Activated naive CD4-positive, alpha-beta T cell treated with anti-CD3 and anti-CD28 coated beads, Interleukin-2, amount 50 U/mL, for 72 hours (primary cell): ENCODE measurements around the gene NOX3. TPM values are rescaled to one million over a fixed set of nuclear protein-coding genes. Genes with fewer than 3 reads are reported as not detected.

ENCODE experiments used
- ATAC-seq, 2 donors: fragments of 150-1000 bp; cut with Tn5 transposase; 2 replicates each; pipeline ENCODE4 v1.10.0; 2021; ENCODE audit warnings: mild to moderate bottlenecking in 2 of 2, moderate library complexity in 2 of 2
- DNase-seq, 2 donors: peaks; one replicate each; pipeline ENCODE4 v3.0.0; 2021 to 2022; ENCODE audit warnings: low spot score in 2 of 2
- H3K27ac Mint-ChIP-seq, 2 donors: one replicate each; pipeline ENCODE4 v1.8.0; 2022; ENCODE audit warnings: mild to moderate bottlenecking in 2 of 2, mixed read lengths in 2 of 2
- H3K36me3 Mint-ChIP-seq, 2 donors: one replicate each; pipeline ENCODE4 v1.8.0; 2022; ENCODE audit warnings: mixed read lengths in 2 of 2
- H3K9me3 Mint-ChIP-seq, 2 donors: one replicate each; pipeline ENCODE4 v1.8.0; 2022; ENCODE audit warnings: mixed read lengths in 2 of 2
- total RNA-seq, 2 donors: library from RNA; stranded (reverse); gene quantifications; one replicate each; pipeline ENCODE4 v1.2.3, GENCODE V29; 2022

The NOX3 gene
- total RNA-seq, 2 donors from 2014 or later, result not detected

DNA sequence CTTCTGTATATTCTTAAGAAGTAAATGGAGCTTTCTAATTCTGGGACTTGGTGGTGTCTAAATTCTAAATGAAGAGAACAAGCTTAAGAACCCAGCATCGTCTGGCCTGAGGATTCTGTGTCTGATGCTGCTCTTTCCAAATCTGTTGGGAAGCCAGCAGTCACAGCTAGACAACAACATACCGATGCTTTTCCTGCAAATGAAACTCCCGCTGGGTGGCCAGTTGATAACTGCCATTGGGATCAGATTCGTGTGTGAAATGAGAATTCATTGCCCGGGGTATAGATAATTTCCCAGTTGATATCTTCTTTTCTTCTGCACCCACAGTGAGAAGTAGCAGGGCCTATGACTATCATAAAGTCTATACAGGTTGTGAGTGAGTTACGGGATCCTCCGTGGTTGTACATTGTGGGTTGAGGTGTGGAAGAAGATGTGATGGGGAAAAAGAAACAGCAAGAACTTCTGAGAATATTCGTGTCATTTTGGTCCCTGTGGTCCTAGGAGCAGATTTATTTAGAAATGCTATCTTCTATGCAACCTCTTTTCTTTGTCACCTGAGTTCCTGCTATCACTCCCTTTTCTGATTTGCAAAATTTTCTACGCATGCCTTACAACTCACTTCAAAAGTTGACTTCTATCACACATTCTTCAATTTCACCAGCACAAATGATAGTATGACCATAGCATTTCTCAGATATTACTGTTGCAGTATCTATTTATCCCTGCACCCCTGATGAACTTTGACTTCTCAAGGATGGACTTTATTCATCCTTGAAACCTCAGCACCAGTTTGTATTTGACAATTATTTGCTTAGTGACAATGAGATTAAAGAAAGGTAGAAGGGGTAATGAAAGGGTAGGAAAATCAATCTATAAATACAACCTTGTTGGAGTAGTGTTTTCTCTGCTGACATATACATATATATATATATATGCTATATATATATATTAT, 10.4 kb downstream of the NOX3 start:
- no peak overlapping the region for H3K27ac Mint-ChIP-seq
- ATAC-seq (peak in 1 of 2 donors; percentile 91), DNase-seq (no peak)
- no peaks in the 10 kb centered on the region for H3K9me3 Mint-ChIP-seq
- H3K36me3 Mint-ChIP-seq, result no peaks in the 10 kb centered on the region

DNA sequence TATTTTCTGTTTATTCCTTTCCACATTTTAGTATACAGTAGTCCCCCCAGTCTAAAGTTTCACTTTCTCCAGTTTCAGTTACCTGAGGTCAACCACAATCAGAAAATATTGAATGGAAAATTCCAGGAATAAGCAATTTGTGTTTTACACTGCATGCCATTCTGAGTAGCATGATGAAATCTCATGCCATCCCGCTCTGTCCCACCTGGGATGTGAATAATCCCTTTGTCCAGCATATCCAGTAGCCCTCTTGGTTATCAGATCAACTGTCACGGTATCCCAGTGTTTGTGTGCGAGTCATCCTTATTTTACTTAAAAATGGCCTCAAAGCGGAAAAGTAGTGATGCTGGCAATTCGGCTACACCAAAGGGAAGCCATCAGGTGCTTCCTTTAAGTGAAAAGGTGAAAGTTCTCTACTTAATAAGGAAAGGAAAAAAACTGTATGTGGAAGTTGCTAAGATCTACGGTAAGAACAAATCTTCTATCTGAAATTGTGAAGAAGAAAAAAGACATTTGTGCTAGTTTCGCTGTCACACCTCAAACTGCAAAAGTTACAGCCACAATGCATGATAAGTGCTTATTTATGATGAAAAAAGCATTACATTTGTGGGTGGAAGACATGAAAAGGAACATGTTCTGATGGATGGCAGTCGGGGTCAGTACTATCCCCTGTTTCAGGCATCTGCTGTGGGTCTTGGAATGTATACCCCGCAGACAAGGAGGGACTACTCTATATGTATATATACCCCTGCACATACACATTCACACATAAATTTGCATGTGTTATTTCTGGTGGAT, 11.3 kb downstream of the NOX3 start:
- peak overlapping the region in 1 of 2 donors; percentile 81 for H3K27ac Mint-ChIP-seq
- H3K36me3 Mint-ChIP-seq, result no peaks in the 10 kb centered on the region
- ATAC-seq (peak in 1 of 2 donors; percentile 38), DNase-seq (no peak)
- H3K9me3 Mint-ChIP-seq, result no peaks in the 10 kb centered on the region

DNA sequence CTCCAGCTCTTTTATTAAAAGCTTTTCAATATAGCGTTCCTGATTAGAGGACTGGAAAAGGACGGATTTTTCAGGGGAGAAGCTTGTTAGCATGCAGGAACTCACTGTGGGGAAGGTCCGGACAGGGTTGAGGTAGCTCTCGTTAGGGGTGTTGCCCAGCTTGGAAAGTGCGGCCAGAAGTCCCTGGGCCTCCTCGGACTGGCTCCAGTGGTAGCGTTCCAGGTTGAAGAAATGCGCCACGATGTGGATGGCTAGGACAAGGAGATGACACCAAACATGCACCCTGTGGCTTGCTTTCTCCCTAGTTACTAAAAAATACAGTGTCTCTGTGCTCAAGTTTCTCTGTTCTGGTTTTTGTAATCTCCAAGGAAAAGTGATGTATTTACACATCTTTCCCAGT, 12.5 kb downstream of the NOX3 start:
- H3K36me3 Mint-ChIP-seq, result no peaks in the 10 kb centered on the region
- H3K9me3 Mint-ChIP-seq, result no peaks in the 10 kb centered on the region
- DNase-seq (no peak), ATAC-seq (no peak)
- no peak overlapping the region for H3K27ac Mint-ChIP-seq

DNA sequence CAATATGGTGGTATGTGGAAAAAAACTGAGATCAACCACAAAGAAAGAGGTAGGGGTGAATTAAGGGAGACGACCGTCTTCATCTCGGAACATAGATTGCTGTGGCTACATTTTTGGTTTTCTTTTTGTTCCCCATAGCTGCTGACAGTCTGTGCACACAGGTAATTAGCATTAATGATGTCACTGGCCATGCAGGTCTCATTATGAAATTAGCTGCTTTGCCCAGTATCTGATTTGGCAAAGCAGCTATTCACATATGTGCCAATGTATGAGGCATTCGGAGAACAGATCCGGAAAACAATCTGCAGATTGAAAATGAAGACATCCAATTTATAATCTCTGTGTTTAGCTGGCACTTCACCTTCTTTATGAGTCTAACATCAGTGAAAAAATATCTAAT, 13.1 kb downstream of the NOX3 start:
- Mint-ChIP-seq H3K27ac (no peak overlapping the region), H3K9me3 (no peaks in the 10 kb centered on the region), H3K36me3 (no peaks in the 10 kb centered on the region)
- ATAC-seq (no peak), DNase-seq (no peak)

DNA sequence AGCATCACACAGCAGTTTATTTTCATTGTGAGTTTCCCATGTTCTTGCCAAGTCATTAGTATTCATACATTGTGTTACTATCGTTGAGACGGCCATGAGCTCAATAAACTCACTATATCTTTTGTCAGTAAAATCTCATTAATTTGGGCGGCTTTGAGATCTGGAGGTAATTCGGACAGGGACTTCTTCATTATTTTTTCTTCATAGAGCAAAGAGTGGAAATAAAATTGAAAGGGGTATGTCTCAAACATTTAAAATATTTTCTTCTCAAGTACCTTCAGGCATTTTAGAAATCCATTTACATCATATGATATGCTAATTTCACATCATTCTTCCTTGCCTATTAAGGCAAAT, 14.6 kb downstream of the NOX3 start:
- no peak overlapping the region for H3K27ac Mint-ChIP-seq
- no peaks in the 10 kb centered on the region for H3K36me3 Mint-ChIP-seq
- no peak for ATAC-seq
- H3K9me3 Mint-ChIP-seq, result no peaks in the 10 kb centered on the region
- DNase-seq, result no peak

DNA sequence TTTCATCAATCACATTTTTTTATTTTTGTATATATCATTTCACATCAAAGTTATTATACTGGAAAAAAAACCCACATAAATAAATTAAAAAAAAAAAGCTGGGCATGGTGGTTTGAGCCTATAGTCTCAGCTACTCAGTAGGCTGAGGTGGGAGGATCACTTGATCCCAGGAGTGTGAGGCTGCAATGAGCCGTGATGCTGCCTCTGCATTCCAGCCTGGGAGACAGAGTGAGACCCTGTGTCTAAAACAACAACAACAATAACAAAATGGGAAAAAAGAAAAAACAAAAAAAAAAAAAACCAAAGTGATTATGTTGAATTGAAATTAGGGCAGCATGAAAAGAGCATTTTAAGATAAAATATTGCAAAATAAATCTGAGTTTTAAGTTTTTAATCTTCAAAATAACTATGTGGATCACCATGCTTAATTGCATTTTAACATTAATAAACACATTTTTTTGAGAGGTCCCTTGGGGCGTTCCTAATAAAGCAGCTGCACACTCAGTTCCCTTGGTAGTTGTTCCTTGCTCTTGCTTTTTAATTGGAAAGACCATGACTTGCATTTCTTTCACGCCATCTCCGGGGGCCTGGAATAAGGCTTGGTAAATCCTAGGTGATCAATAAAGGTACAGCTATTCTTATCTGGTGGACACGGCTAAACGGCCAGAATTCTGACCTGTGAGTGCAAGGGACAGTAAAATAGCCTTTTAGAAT, 15.1 kb downstream of the NOX3 start:
- no peak for ATAC-seq
- Mint-ChIP-seq H3K27ac (no peak overlapping the region), H3K36me3 (no peaks in the 10 kb centered on the region), H3K9me3 (no peaks in the 10 kb centered on the region)
- no peak for DNase-seq

DNA sequence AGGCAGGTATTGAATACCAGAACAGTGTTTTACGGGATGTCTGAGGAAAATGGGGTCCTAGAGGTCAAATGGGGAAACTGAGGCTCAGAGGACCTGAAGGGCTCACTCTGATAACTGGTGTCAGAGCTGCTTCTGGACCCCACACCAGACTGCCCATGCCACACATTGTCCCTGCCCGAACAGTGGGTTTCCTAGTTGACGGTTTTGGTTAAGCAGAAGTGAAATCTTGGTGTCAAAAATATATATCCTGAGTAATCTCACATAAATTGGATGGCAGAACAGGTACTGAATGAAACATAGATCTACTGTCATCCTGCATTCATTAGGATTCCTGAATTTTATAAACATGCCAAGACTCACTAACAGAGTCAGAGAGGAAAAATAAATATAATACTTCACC, 16.3 kb downstream of the NOX3 start:
- no peak for ATAC-seq

DNA sequence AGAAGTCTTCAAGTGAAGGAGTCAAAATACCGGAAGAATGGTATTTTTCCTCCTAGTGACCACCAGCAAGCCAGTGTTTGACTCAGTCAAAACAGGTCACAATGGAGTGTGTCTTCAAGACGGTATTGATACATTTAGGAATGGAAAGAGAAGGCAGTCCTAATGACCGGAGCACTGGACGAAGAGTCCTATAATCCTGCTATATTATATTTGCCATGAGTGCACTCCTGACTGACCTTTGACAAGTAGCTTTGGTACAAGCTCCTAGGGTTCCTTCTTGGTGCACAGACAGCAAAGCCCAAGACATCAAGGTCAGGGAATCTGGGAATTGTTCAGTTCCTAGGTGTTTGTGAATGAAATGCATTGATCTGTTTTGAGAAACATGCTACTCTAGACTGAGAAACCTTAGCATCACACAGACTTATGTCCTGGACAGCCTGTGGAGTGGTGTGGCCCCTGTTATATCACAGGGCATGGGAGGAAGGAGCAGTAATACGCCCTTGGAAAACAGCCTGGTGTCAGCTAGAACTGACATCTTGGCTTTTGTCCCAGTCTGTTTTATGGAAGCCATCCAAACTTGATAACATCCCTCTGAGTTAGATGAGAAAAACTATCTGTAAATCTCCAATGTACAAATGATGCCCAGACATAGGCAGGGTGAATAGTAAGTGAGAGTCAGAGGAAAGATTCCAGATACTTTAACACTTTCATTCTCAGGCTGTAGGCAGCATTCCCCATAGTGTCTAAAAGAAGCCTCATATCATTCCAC, 18.5 kb downstream of the NOX3 start:
- DNase-seq, result no peak
- Mint-ChIP-seq H3K27ac (no peak overlapping the region), H3K36me3 (peaks cover 0 to 6% of the 10 kb centered on the region in 2 donors), H3K9me3 (peaks cover 0 to 8% of the 10 kb centered on the region in 2 donors)
- no peak for ATAC-seq

More for the DNA sequence above, 16.3 kb downstream of the NOX3 start:
- no peaks in the 10 kb centered on the region for H3K36me3 Mint-ChIP-seq
- H3K27ac Mint-ChIP-seq, result no peak overlapping the region
- H3K9me3 Mint-ChIP-seq, result peaks cover 0 to 3% of the 10 kb centered on the region in 2 donors
- DNase-seq, result no peak

DNA sequence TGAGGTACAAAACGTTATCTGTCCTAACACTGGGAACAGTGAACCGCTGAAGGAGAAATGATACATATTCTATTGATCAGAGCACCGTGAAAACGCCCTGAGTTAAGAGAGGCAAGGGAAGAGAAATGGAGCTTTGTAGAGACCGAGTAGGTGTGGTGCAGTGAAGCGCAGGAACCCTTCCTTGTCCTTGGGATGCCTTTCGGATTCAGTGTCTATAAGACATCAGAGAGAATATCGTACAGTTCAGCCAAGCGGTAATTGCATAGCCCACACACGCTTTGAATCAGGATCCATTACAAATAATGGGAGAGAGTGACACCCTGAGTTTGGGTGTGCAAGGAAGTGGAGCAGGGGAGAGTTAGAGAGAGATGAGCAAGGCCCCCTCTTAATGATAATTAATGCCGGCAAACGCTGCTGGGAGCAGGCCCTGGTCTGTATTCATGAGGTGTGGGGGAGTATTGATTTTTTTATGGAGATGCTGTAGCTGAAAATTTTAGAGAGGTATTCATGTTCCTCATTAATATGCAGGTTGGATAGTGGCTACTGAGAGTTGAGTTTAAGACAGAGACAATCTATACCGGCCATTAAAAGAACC, 20.7 kb downstream of the NOX3 start:
- Mint-ChIP-seq H3K36me3 (peaks cover 0 to 6% of the 10 kb centered on the region in 2 donors), H3K27ac (peak overlapping the region in 1 of 2 donors; percentile 22), H3K9me3 (peaks cover 0 to 8% of the 10 kb centered on the region in 2 donors)
- DNase-seq (no peak), ATAC-seq (no peak)

DNA sequence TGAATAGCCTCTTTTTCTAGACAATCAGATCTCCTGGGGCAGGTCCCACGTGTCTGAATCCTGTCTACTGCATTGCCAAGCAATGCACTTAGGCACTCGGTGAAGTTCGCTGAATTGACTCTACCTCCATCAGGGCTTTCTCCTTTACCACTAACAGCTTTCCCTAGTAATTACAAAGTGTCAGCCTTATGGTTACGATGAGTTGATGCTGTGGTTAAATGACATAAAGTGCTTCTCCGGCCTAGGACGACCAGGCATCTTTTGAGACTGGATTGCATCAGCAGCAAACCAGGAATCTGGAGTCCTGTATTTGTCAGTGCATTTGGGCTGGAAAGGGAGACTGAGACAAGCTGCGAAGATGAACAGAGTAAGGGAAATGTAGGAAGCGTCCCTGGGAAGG, 21.5 kb downstream of the NOX3 start:
- ATAC-seq (no peak), DNase-seq (no peak)
- Mint-ChIP-seq H3K27ac (no peak overlapping the region), H3K9me3 (peaks cover 0 to 8% of the 10 kb centered on the region in 2 donors), H3K36me3 (peaks cover 0 to 6% of the 10 kb centered on the region in 2 donors)

DNA sequence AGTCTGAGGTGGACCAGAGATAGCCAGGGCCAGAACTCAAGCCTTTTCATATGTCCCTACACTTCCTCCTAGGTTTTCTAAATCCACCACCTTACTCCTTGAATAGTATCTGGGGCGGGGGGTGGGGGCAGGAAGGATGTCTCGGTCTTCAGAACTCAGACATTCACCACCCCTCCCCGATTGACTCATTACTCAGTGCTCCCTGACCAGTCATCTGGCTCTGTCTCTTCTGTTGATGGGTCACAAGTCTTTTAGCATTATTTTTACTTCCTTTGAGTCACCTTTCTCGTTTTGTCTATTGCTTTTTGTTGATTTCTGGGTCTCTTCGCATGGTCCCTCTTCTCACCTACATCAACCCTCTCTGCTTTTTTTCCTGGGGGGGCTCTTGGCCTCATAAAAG, 23.3 kb downstream of the NOX3 start:
- ATAC-seq, result no peak
- no peak for DNase-seq

DNA sequence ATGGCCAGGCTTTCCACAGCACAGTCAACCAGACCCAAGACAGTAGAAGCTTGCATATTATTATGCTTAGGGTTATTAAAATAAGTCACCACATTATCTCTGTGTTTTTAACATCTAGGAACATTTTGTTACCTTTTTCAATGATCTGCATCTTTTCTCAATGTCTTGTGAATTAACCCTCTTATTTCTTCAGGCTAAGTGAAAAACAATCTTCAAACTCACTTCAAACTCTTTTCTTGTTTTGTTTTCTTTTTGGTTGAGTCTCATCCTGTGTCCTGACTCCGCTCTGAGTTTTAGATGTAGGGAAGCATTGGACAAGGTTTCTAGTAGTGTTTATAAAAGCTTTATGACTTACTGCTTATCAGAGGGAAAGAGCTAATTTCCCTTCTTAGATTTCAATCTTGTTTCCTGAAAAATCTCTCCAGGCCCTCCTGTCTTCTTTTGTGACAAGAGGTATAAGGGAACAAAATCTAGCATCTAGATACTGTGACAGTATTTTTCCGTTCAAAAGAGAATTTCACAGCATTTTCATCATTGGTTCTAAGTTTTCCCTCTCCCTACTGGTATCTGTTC, 26.2 kb downstream of the NOX3 start:
- Mint-ChIP-seq H3K36me3 (peaks cover 0 to 13% of the 10 kb centered on the region in 2 donors), H3K27ac (no peak overlapping the region), H3K9me3 (peaks cover 0 to 12% of the 10 kb centered on the region in 2 donors)
- no peak for DNase-seq
- no peak for ATAC-seq

More for the DNA sequence above, 23.3 kb downstream of the NOX3 start:
- peaks cover 0 to 8% of the 10 kb centered on the region in 2 donors for H3K9me3 Mint-ChIP-seq
- H3K27ac Mint-ChIP-seq, result peak overlapping the region in 1 of 2 donors; percentile 77
- peaks cover 0 to 6% of the 10 kb centered on the region in 2 donors for H3K36me3 Mint-ChIP-seq

DNA sequence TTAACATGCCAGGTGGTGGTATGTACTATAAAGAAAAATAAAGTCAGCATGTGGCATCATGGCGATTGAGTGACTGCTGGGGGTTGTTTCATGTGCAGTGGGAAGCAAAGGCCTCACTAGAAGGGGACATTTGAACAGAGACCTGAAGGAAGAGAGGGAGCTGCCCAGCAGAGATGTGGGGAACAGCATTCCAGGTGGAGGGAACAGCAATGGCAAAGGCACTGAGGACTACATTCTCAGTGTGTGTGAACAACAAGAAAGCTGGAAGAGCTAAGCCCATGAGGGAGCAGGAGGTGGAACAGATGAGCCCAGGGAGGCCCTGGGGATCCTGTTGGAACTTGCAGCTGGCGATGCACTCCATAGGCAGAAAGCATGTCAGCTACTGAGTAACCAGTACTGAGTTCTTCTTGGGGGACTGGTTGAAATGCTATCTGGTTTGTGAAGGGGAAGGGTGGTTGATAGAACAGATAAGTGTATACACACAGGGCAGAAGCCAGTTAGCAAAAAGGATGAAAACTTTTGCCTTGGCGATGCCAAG, 29.2 kb downstream of the NOX3 start:
- Mint-ChIP-seq H3K9me3 (peaks cover 0 to 7% of the 10 kb centered on the region in 2 donors), H3K27ac (no peak overlapping the region), H3K36me3 (peaks cover 0 to 6% of the 10 kb centered on the region in 2 donors)
- no peak for DNase-seq
- ATAC-seq, result no peak

DNA sequence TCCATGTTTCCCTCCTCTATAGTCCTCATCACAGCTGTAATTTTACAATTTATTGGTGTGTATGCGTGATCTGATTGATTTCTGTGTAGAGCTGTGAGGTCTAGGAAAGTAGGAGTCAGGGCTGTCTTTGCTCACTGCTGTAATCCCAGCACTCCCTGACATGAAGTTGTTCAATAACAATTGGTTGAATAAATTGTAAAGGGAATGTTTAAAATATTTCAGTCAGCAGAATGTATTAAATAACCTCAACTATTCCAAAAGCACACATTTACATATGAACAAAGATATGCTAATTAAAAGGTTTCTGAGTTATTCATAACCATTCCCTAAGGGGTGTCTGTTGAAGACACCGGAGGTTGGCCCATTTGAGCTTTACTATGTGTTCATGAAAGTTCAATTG, 31.5 kb downstream of the NOX3 start:
- DNase-seq, result no peak
- Mint-ChIP-seq H3K27ac (no peak overlapping the region), H3K9me3 (peaks cover 0 to 7% of the 10 kb centered on the region in 2 donors), H3K36me3 (peaks cover 0 to 6% of the 10 kb centered on the region in 2 donors)
- no peak for ATAC-seq

DNA sequence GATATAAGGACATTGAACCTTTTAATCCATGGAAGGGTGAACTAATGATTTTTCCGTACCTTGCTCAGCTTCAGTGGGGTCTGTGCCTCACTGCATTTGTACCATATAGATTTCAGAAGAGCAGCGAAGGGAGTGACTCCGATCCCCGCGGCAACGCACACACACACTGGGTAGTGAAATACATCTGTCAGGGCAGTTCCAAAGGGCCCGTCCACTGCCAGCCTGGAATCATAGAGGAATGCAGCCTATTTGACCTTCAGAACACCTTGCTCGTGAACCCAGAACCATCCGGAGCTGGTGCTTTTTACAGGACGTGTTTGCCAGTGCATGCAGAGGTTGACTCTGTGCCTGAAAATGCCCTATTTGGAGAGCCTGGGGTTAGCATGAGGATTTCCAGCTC, 33.0 kb downstream of the NOX3 start:
- H3K36me3 Mint-ChIP-seq, result peaks cover 0 to 6% of the 10 kb centered on the region in 2 donors
- peaks cover 0 to 7% of the 10 kb centered on the region in 2 donors for H3K9me3 Mint-ChIP-seq
- no peak overlapping the region for H3K27ac Mint-ChIP-seq
- ATAC-seq (no peak), DNase-seq (no peak)
